GM08714 (cell line): ENCODE measurements around the gene MACROD1.

Source experiments
- H3K4me3 ChIP-seq: fragments of 200-500 bp; sonication (Bioruptor generic); 2 replicates; pipeline ENCODE4 v1.5.1; 2014; ENCODE audit warnings: mild to moderate bottlenecking, low read length, inconsistent platforms
- ZNF274 ChIP-seq: IDR thresholded peaks from 2 replicates; pipeline ENCODE4 v1.6.1; 2012; ENCODE audit warnings: mild to moderate bottlenecking, low read depth, low read length

The MACROD1 gene

GRCh38 chr11:64132982-64133705, 32.8 kb downstream of the MACROD1 start:
- no peak overlapping the region for H3K4me3 ChIP-seq

GRCh38 chr11:64132191-64132771, 33.6 kb downstream of the MACROD1 start:
- no peak overlapping the region for H3K4me3 ChIP-seq
- no peak for TF ChIP-seq ZNF274

More at GRCh38 chr11:64132982-64133705, 32.8 kb downstream of the MACROD1 start:
- no peak for TF ChIP-seq ZNF274

- TF ChIP-seq ZNF274, result no peak
- no peak overlapping the region for H3K4me3 ChIP-seq
Measured at GRCh38 chr11:64131683-64132190, 34.2 kb downstream of the MACROD1 start.

DNA sequence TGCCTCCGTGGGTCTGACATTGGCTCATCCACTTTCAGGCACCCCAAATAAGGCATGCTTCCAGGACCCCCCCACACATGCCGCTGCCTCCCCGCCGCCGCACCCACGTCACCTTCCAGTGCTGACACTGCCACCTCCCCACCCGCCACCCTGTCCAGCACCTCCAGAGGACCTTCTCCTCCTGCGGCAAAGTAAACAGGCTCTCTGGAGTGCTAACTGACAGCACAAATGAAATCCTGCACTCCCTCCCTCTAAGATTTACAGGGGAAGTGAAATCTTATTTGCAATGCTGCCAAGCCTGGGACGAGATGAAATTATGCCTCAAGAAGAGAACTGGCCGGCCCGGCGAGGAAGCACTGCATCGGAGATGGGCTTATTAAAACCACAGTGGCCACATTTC, 35.3 kb downstream of the MACROD1 start:
- no peak for TF ChIP-seq ZNF274
- H3K4me3 ChIP-seq, result no peak overlapping the region

DNA sequence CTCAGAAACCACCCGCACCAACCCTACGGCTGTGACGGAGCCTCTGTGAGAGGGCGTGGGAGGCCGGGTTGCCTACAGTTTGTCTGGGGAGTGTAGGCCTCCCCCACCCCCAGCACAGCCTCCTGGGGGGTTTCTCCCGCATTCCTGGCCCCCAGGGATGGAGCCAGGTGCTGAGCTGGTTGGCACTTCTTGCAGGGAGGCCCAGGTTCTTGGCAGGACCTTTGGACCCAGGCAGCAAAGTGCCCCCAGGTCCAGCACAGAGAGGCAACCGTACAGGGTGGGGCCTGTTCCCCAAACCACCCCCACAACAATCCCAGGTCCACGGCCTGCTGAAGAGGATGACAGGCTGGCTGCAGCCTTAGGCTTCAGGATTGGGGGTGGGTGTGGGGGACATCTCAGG, 36.5 kb downstream of the MACROD1 start:
- TF ChIP-seq ZNF274, result no peak
- no peak overlapping the region for H3K4me3 ChIP-seq

GRCh38 chr11:64128255-64129006, 37.5 kb downstream of the MACROD1 start:
- H3K4me3 ChIP-seq, result no peak overlapping the region
- TF ChIP-seq ZNF274, result no peak

DNA sequence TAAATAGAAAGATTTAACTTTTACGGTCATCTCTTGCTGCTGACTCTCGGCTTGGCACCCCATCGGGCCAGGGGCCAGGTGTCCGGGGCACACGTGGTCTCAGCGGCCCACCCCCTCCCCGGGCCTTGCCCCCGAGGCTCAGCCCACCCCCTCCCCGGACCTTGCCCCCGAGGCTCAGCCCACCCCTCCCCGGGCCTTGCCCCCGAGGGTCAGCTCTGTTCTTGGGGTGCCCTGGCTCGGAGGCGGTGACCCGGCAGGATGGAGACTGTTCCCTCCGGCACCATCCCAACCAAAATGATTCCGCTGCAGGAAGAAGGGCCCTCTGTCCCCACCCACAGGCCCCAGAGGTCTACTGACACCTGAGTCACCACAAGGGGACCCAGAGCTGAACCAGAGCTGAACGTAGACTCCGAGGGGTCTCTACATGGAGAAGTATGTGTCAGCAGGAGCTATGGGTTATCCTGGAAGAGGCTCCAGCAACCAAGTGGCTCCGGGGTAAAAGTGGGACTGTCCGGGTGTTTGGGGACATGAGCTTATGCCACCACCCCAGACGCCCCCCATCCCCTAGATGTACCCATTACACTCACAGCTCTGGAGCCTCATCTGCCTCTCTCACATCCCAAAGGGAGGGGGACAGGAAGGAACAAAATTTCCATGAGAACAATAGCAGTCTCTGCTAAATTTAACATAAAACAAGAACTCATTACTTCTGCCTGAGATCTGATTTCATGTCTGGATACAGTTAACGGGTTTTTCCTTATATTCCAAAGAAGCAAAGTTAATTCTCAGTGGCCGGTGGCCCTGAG, 38.4 kb downstream of the MACROD1 start:
- H3K4me3 ChIP-seq, result no peak overlapping the region
- no peak for TF ChIP-seq ZNF274

DNA sequence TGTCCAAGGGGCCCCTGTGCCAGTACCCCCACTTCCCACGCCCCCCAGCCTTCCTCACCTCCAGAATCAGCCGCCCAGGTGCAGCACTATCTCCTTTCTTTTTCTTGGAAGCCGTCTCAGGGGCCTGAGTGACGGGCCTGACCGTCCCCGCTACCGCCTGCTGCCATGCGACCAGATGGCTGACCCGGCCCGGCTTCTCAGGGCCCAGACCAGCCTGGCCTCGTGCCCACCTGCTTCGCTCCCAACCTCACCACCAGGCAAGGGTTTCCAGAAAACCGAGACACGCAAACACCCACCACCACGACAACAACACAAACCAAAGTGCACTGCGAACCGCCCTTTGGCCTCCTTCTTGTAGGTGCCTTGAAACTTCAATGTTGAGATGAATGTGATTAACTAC, 39.1 kb downstream of the MACROD1 start:
- no peak for TF ChIP-seq ZNF274
- no peak overlapping the region for H3K4me3 ChIP-seq

DNA sequence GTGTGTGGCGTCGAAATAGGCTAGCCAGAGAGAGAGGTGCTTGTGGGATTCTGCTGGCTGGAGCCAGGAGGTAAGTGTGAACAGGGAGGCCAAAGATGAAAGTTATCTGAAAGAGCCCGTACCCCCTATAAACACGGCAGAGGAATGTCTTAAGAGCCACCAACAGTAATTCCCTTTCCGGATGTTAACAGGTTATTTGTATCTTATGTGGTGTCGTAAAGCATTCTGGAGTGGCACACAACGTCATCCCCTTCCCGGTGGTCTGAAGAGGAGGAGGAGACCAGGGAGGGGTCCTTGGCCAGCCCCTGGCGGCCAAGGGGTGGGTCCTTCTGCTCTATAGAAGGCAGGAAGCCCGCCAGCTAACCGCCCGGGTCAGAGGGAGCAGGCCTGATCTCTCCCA, 39.5 kb downstream of the MACROD1 start:
- H3K4me3 ChIP-seq, result no peak overlapping the region
- TF ChIP-seq ZNF274, result no peak

DNA sequence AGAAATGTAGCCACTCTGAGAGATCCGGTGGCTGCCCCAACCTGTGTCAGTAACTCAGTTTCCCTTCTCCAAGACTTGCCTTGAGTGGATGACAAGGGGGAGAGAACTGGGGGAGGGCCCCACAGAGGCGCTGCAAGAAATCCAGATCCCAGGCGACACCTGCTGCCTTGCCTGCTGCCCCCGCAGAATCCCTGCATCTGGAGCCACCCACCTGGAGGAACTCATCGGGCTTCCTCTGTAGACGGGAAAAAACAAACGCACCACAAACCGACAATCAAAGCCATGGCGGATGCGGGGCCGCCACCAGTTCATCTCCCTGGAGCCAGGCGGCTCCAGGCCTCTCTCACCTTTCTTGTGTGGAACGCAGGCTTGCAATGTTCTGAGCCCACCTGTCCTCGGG, 40.2 kb downstream of the MACROD1 start:
- no peak for TF ChIP-seq ZNF274
- H3K4me3 ChIP-seq, result no peak overlapping the region

DNA sequence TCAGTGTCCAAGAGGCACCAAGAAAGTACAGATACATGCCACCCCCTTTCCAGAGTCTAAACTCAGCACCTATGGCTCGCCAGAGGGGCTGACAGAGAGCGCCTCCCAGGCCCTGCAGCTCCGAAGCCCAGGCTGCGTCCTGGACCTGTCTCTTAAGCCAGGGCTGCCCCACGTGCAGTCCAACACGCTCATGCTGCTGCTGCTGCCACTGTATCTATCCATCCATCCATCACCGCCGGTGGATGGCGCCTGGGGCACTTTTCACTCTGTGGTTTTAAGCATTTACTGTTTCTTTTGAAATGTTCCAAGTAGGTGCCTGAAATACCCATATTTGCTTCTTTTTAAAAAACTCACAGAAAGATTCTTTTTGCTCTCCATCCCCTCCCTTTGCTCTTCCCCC, 41.8 kb downstream of the MACROD1 start:
- TF ChIP-seq ZNF274, result no peak
- no peak overlapping the region for H3K4me3 ChIP-seq

DNA sequence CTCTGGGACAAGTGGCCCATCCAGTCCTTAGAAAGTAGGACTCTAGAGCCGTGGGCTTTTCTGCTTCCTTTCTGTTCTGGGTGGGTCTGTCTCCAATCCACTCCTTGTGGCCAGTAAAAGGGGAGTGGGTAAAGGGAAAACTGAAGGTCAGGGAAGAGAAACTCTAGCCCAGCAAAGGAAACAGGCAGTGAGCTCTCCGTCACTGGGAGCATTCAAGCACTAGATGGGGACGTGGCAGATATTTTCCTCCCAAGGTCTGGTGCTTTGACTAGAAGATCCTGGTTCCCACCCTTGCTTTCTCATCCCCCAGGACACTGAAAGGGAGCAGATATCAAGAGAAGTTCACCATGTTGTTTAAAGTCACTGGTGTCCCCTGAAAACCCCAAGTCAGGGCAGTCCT, 42.2 kb downstream of the MACROD1 start:
- TF ChIP-seq ZNF274, result no peak
- no peak overlapping the region for H3K4me3 ChIP-seq

GRCh38 chr11:64122411-64123410, 43.2 kb downstream of the MACROD1 start:
- no peak overlapping the region for H3K4me3 ChIP-seq
- no peak for TF ChIP-seq ZNF274
